Measurements from ENCODE around the gene ENTPD2. TPM values are rescaled to one million over a fixed set of nuclear protein-coding genes. Genes with fewer than 3 reads are reported as not detected.

ENTPD2 gene
- total RNA-seq, 1 experiment from 2014 or later, result 8.3 TPM

- TF ChIP-seq ARID4B (CRISPR knock-in tag; IDR thresholded peaks at IDR 0.05; ENCODE audit: borderline replicate concordance) (0 out of 2 replicates have a peak, but pooled peaks have one; percentile 7), ZNF281 (CRISPR knock-in tag; IDR thresholded peaks at IDR 0.05) (no peak), ATF1 (CRISPR knock-in tag; IDR thresholded peaks at IDR 0.05) (no peak), ZNF219 (CRISPR knock-in tag; IDR thresholded peaks at IDR 0.05; ENCODE audit: borderline replicate concordance) (no peak)
These were observed 8.4 kb downstream of the ENTPD2 start (continued) for GRCh38 chr9:137045294-137046087.

GRCh38 chr9:137044502-137045177 lies 9.2 kb downstream of the ENTPD2 start:
- Mint-ChIP-seq H3K4me1 (peaks cover 9% of the 10 kb centered on the region), H3K9me3 (no peaks in the 10 kb centered on the region), H3K36me3 (no peaks in the 10 kb centered on the region), H3K27ac (no peak overlapping the region), H3K27me3 (ENCODE audit: low read depth) (peaks cover 37% of the 10 kb centered on the region), H3K4me3 (peak overlapping the region; percentile 62)
- ChIA-PET CTCF (interaction anchor here (1.0 to 3.9 kb wide), 7 partner anchors 10 to 97 kb away, joined by 3 to 41 read pairs (median 5); partner anchors contain the start of gene SAPCD2), POLR2A (no interaction called here)
- DNase-seq (ENCODE audit: low spot score) (no peak), ATAC-seq (no peak)
- TF ChIP-seq CREB1 (CRISPR knock-in tag; IDR thresholded peaks at IDR 0.05) (no peak), ZNF671 (CRISPR knock-in tag; IDR thresholded peaks at IDR 0.05) (no peak), KAT7 (CRISPR knock-in tag; IDR thresholded peaks at IDR 0.05; ENCODE audit: borderline replicate concordance) (no peak), HMGXB4 (CRISPR knock-in tag; IDR thresholded peaks at IDR 0.05) (no peak), ZMAT4 (CRISPR knock-in tag; IDR thresholded peaks at IDR 0.05) (no peak), ZNF512 (CRISPR knock-in tag; IDR thresholded peaks at IDR 0.05; ENCODE audit: borderline replicate concordance) (no peak), MXD4 (CRISPR knock-in tag; IDR thresholded peaks at IDR 0.05; ENCODE audit: borderline replicate concordance) (no peak), ETV6 (CRISPR knock-in tag; IDR thresholded peaks at IDR 0.05) (no peak), ZNF232 (CRISPR knock-in tag; IDR thresholded peaks at IDR 0.05) (no peak), NFE2L1 (CRISPR knock-in tag; IDR thresholded peaks at IDR 0.05) (no peak), E2F5 (CRISPR knock-in tag; IDR thresholded peaks at IDR 0.05) (no peak)
